NCI-H1048 (cell line): ENCODE data around the gene DLGAP1.
"Not testable (repeated sequence)": the region's sequence is repeated elsewhere in the genome, so short reads cannot be mapped to it uniquely, and the experiment has no call there.

Experiments used
- DNase-seq: peaks from one replicate; lab custom pipeline; 2025; lab: John Stamatoyannopoulos, UW

Gene DLGAP1

DNA sequence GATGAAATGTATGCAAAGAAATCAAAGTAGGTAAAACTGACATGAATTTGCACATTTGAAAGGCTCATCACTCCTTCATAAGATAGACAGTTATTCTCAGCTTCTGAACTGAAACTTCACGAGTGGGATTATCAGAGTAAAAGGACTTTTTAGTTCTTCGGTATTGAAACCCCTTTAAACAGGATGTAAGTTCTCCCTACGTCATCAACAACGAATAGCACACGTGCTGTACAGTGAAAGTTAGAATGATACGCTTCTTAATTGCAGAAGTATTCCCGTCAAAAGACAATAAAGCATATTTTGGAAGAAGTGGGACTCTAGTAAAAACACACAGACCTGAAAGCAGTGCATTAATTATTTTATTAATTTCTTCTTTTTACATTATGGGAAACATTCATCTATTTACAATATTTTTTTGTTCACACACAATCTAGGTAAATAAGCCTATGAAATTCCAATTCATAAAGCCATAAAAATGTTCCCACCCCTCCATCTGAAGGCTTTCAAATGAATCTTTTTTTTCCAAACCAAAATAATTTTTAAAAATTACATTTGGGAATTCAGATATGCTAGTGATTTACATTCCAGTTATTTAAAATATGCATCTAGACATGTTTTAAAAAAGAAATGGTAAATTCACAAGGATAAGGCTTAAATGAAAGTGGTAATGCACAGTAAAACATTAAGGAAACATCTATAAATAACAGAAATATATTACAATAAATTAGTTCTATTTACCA, 959.2 kb downstream of the DLGAP1 start:
- DNase-seq: no peak

DNA sequence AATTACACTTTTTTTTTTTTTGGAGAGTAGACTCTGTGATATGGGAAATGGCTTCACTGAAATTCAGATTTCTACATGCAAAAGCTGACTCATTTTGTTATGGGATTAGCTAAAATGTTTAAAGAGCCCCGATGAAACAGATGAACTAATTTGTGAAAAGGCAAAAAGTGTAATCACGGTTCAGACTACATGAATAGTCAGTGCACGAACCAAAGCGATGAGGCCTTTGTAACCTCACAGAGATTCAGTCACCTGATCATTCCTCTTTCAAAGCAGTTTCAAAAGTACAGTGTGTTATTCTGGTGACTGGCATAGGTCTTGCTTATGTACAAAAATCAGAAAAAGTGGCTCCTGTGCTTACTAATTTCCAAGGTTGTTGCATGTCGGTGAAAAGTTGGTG, 960.5 kb downstream of the DLGAP1 start:
- DNase-seq: no peak

DNA sequence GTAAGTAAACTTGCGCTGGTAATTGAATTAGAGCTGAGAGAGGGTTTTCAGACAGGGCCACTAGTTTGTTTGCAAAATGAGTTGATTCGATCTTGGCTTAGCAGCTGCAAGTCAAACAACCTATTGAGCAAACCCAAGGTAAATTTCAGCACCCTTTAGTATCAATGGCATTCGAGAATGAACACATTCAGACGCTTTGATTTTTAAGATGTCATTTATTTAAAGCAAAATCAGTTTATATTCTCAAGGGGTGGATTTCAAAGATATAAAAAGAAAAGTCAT, 960.9 kb downstream of the DLGAP1 start:
- DNase-seq: no peak

DNA sequence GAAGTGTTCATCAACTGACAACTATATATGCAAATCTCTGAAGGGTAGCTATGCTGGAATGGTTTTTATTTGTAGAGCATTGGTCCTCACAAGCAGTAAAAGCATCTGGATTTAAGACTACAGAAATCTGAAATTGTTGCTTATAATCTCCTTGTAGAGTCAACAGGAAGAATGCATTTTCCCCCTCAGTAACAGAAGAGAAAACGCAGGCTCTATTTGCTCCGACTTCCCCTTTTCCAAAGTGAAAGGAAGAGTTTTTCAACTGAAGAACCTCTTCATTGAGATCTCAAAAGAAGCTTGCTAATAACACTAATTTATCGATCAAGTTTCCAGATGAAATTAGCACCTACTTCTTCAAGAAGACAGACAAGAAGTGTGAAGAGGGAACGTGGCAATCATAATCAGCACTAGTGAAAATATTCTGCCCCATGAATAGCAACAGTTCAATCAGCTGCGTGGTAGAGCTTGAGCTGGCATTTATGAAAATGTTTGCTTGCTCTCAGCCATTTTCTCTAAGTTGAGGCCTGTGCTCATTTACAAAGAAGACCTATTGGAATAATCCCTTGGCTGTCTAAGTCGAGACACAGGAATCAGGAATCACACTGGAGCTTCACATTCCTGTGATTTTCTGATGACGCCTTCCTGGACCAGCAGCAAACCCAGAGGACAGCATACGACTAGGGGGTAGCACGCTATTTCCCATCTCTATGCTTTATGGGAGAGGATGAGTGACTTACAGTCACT, 961.4 kb downstream of the DLGAP1 start:
- no peak for DNase-seq

DNA sequence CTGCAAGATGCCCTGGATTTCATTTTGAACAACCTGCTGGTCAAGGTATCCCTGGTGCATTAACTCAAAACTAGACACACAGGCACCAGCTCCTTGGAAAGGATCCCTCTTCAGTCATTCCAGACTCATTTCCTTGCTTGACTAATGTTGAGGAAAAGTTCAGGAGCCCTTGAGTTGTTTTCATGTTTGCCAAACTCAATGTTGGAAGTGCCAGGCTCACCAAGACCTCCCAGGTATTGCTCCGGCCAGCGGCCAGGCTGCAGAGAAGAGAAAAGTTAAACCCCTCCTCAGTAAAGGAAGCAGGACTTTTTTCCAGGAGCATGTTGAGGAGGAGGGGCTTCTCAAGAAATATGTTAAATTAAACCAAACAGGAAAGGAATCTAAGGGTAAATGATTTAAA, 962.4 kb downstream of the DLGAP1 start:
- no peak for DNase-seq

GRCh38 chr18:3491981-3492555, 963.0 kb downstream of the DLGAP1 start:
- DNase-seq: no peak

- no peak for DNase-seq
Observed at GRCh38 chr18:3489462-3489861, 965.6 kb downstream of the DLGAP1 start.

GRCh38 chr18:3486512-3486911, 968.6 kb downstream of the DLGAP1 start:
- DNase-seq: no peak

- no peak for DNase-seq
Observed at GRCh38 chr18:3485153-3486149, 969.7 kb downstream of the DLGAP1 start.

DNA sequence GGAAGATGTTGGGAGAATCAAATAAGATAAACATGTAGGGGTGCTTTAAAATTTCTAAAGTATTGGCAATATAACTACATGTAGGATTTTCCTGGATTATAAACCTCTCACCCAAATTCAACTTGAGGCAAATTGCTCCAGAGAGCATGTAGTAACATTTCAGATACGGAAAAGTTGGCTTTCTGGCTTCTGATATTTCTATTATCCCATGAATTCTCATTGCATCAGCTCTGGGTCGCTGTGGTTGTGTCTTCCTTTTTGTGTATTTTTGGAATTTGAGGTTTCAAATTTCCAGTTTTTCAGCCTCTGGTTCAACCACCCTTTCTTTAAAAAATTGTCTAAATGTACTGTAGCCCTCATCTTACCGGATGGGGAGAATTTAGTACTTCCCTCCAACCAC, 972.8 kb downstream of the DLGAP1 start:
- no peak for DNase-seq

DNA sequence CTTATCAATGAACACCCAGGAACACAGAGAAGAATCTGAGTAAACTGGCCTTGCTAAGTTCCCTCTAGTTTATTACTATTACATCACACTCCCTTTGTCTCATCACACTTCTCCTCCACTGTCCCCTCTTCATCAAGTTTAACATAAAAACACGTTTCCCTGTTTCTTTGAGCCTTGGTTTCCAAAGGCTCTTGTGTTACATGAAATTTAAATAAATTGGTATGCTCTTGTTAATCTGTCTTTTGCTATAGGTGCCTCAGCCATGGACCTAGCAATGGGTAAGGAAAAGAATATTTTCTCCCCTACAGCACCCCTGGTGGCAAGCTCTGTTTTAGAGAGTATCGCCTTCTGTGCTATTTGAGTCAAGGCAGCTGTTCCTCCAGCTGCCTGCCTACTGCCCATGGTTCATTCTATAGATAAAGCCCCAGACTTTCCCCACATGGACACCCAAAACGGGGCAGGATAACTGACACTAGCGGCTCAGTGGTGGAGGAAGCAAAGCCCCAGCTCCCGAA, 973.4 kb downstream of the DLGAP1 start:
- DNase-seq: no peak

DNA sequence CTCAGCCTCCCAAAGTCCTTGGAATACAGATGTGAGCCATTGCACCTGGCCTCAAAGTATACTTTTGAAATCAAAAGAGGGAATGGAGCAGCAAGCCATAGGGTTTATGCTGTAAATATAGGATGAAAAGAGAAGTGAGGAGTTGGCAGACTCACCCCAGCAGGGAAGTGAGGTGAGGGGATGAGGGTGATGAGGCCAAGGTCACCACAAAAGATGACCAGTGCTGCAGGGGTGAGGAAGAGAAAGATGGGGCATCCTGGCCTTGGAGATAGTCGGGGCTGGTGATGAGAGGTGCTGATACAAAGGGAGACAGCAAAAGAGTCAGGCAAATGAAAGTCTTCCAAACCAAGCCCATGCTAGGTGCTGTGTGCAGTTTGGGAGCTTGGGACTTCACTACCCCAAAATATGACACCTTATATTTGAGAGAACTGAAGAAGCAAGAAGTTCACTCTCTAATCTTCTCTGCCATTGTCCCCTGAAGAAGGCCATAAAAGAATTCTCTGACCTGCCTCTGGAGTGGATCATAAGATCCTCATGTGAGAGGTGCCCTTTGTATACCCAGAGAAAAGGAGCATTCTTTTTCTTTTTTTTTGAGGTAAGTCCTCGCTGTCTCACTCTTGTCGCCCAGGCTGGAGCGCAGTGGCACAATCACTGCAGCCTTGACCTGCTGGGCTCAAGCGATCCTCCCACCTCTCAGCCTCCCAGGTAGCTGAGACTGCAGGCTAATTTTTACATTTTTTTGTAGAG, 974.1 kb downstream of the DLGAP1 start:
- no peak for DNase-seq

DNA sequence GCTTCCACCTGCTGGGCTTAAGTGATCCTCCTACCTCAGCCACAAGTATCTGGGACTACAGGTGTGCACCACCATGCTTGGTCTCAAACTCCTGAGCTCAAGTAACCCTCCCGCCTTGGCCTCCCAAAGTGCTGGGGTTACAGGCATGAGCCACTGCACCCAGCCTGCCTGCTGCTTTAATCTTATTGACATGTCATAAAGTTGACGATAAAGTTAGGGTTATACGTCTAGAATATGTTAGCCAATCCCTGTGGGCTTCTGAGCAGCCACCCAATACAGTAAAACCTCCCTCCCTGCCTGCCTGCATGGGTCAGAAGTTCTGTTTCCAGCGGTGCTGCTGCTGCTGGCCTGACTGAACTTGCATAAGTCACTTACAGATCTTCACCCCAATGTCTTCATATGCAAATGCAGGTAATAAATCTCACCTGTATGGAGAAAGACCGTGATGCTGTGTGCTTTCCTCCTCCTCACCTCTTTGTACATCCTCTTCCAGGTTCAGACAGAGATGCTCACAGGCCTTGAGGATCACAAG, 975.1 kb downstream of the DLGAP1 start:
- DNase-seq: no peak

DNA sequence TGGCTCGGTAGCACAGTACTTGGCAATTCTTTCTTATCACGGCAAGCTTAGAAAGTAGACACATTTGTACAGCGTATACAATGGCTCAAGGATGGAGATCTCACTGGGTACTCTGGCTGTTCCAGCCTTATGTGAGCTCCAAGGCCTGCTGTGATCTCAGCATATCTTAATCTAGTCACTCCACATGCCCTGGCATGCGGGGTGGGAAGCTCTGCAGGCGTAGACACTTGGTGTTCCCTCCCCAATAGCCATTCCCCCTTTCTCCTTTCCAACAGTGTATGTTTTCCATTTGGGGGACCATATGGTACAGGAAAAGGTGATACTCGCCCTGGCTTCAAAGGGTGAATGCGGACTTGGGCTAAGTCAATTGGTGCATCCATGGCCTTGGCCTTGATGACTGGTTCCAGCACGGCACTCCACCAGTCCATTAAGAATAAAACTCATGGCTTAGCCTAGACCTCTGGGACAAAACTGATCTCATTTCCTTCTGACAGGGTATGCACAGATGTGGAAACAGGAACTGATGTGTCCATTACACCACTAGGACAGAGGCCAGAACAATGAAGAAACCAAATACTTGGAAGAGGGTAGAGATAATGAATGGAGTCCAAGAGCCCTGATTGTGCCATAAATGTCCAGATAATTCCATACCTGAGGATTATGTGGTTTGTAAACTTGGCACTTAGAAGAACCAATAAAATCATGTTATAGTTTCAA, 976.7 kb downstream of the DLGAP1 start:
- DNase-seq: no peak

- DNase-seq: no peak
Observed at GRCh38 chr18:3472681-3473544, 982.2 kb downstream of the DLGAP1 start.

DNA sequence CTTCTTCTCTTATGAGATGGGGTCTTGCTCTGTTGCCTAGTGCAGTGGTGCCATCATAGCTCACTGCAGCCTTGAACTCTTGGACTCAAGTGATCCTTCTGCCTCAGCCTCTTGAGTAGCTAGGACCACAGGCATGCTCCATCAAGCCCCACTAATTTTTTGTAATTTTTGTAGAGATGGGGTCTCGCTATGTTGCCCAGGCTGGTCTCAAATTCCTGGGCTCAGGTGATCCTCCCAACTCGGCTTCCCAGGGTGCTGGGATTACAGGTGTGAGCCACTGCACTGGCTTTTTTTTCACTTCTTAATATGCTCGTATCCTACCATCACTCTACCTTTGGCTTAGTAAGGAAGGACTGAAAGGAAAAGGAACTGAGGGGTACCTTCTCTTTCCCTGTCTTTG, 983.0 kb downstream of the DLGAP1 start:
- DNase-seq: not testable (repeated sequence)

DNA sequence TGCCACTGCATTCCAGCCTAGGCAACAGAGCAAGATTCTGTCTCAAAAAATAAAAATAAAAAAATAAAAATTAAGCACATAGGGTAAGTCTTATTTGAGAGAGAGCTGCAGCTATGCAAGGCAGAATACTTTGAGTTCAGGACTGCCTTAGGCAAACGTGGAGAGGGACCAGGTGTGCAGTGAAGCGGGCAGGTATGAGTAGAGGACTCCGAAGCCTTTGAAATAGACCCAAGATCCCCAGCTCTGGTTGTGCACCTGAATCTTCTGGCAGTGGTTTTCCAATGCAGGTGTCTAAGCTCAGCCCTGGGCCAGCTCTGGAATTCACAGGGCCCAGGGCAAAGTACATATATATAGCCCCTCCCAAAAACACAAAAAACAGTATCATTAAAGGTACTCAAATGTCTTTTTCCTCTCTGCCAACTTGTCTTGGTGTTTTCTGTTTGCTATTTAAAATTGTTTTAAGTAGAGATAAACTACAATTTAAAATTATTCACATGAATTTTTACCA, 983.9 kb downstream of the DLGAP1 start:
- no peak for DNase-seq

GRCh38 chr18:3468833-3469232, 986.3 kb downstream of the DLGAP1 start:
- DNase-seq: no peak

GRCh38 chr18:3468066-3468705, 986.9 kb downstream of the DLGAP1 start:
- no peak for DNase-seq
